Measurements from ENCODE around the gene CTRB2.
"Not testable (repeated sequence)": the region's sequence is repeated elsewhere in the genome, so short reads cannot be mapped to it uniquely, and the experiment has no call there.

CTRB2 gene

GRCh38 chr16:75249441-75249840 is 42.5 kb upstream of the CTRB2 start:
- Histone ChIP-seq H3K4me3 (ENCODE audit: low read depth in 1 of 2, low read length in 2 of 2) (peak overlapping the region; percentile 82 to 83), H3K27me3 (ENCODE audit: control insufficient read depth in 1 of 2, insufficient read depth in 2 of 2, low read length in 2 of 2) (no peaks in the 10 kb centered on the region), H3K27ac (ENCODE audit: low read depth, low read length) (peak overlapping the region; percentile 89), H3K9me3 (ENCODE audit: control insufficient read depth in 1 of 2, low read length in 2 of 2) (no peaks in the 10 kb centered on the region), H3K36me3 (ENCODE audit: control insufficient read depth in 1 of 2, insufficient read depth in 2 of 2, low read length in 2 of 2) (peaks cover 0 to 5% of the 10 kb centered on the region in 2 donors), H3K4me1 (ENCODE audit: control insufficient read depth in 1 of 2, insufficient read depth in 2 of 2, low read length in 2 of 2) (peaks cover 69 to 80% of the 10 kb centered on the region in 2 donors), H3K9ac (ENCODE audit: low read depth in 1 of 2, low read length in 2 of 2) (peak overlapping the region; percentile 80 to 96)

- peak overlapping the region; percentile 44 for H3K27ac ChIP-seq (ENCODE audit: low read depth, low read length)
- H3K4me1 ChIP-seq (ENCODE audit: control insufficient read depth in 1 of 2, insufficient read depth in 2 of 2, low read length in 2 of 2), result peaks cover 69 to 87% of the 10 kb centered on the region in 2 donors
- peaks cover 0 to 5% of the 10 kb centered on the region in 2 donors for H3K36me3 ChIP-seq (ENCODE audit: control insufficient read depth in 1 of 2, insufficient read depth in 2 of 2, low read length in 2 of 2)
- peak overlapping the region; percentile 82 to 83 for H3K4me3 ChIP-seq (ENCODE audit: low read depth in 1 of 2, low read length in 2 of 2)
- peak overlapping the region; percentile 32 to 80 for H3K9ac ChIP-seq (ENCODE audit: low read depth in 1 of 2, low read length in 2 of 2)
- H3K9me3 ChIP-seq (ENCODE audit: control insufficient read depth in 1 of 2, low read length in 2 of 2), result no peaks in the 10 kb centered on the region
- H3K27me3 ChIP-seq (ENCODE audit: control insufficient read depth in 1 of 2, insufficient read depth in 2 of 2, low read length in 2 of 2), result no peaks in the 10 kb centered on the region
Measured at GRCh38 chr16:75248536-75249380, 41.8 kb upstream of the CTRB2 start.

GRCh38 chr16:75248142-75248535 is 41.2 kb upstream of the CTRB2 start:
- peak overlapping the region in 1 of 2 donors; percentile 82 for H3K4me3 ChIP-seq (ENCODE audit: low read depth in 1 of 2, low read length in 2 of 2)
- peak overlapping the region; percentile 18 to 80 for H3K9ac ChIP-seq (ENCODE audit: low read depth in 1 of 2, low read length in 2 of 2)
- H3K27ac ChIP-seq (ENCODE audit: low read depth, low read length), result peak overlapping the region; percentile 22
- H3K4me1 ChIP-seq (ENCODE audit: control insufficient read depth in 1 of 2, insufficient read depth in 2 of 2, low read length in 2 of 2), result peaks cover 66 to 83% of the 10 kb centered on the region in 2 donors
- H3K27me3 ChIP-seq (ENCODE audit: control insufficient read depth in 1 of 2, insufficient read depth in 2 of 2, low read length in 2 of 2), result no peaks in the 10 kb centered on the region
- peaks cover 0 to 5% of the 10 kb centered on the region in 2 donors for H3K36me3 ChIP-seq (ENCODE audit: control insufficient read depth in 1 of 2, insufficient read depth in 2 of 2, low read length in 2 of 2)
- H3K9me3 ChIP-seq (ENCODE audit: control insufficient read depth in 1 of 2, low read length in 2 of 2), result no peaks in the 10 kb centered on the region

GRCh38 chr16:75247249-75247648 is 40.3 kb upstream of the CTRB2 start:
- peaks cover 0 to 12% of the 10 kb centered on the region in 2 donors for H3K36me3 ChIP-seq (ENCODE audit: control insufficient read depth in 1 of 2, insufficient read depth in 2 of 2, low read length in 2 of 2)
- peaks cover 61 to 74% of the 10 kb centered on the region in 2 donors for H3K4me1 ChIP-seq (ENCODE audit: control insufficient read depth in 1 of 2, insufficient read depth in 2 of 2, low read length in 2 of 2)
- no peaks in the 10 kb centered on the region for H3K27me3 ChIP-seq (ENCODE audit: control insufficient read depth in 1 of 2, insufficient read depth in 2 of 2, low read length in 2 of 2)
- peak overlapping the region; percentile 45 for H3K27ac ChIP-seq (ENCODE audit: low read depth, low read length)
- H3K4me3 ChIP-seq (ENCODE audit: low read depth in 1 of 2, low read length in 2 of 2), result no peak overlapping the region
- peak overlapping the region in 1 of 2 donors; percentile 7 for H3K9ac ChIP-seq (ENCODE audit: low read depth in 1 of 2, low read length in 2 of 2)
- H3K9me3 ChIP-seq (ENCODE audit: control insufficient read depth in 1 of 2, low read length in 2 of 2), result no peaks in the 10 kb centered on the region

- peak overlapping the region; percentile 70 for H3K27ac ChIP-seq (ENCODE audit: low read depth, low read length)
- no peaks in the 10 kb centered on the region for H3K27me3 ChIP-seq (ENCODE audit: control insufficient read depth in 1 of 2, insufficient read depth in 2 of 2, low read length in 2 of 2)
- H3K9me3 ChIP-seq (ENCODE audit: control insufficient read depth in 1 of 2, low read length in 2 of 2), result no peaks in the 10 kb centered on the region
- H3K9ac ChIP-seq (ENCODE audit: low read depth in 1 of 2, low read length in 2 of 2), result no peak overlapping the region
- H3K4me1 ChIP-seq (ENCODE audit: control insufficient read depth in 1 of 2, insufficient read depth in 2 of 2, low read length in 2 of 2), result peaks cover 56 to 68% of the 10 kb centered on the region in 2 donors
- peaks cover 3 to 18% of the 10 kb centered on the region in 2 donors for H3K36me3 ChIP-seq (ENCODE audit: control insufficient read depth in 1 of 2, insufficient read depth in 2 of 2, low read length in 2 of 2)
- H3K4me3 ChIP-seq (ENCODE audit: low read depth in 1 of 2, low read length in 2 of 2), result no peak overlapping the region
Measured at GRCh38 chr16:75246504-75247205, 39.7 kb upstream of the CTRB2 start.

- peaks cover 6 to 29% of the 10 kb centered on the region in 2 donors for H3K36me3 ChIP-seq (ENCODE audit: control insufficient read depth in 1 of 2, insufficient read depth in 2 of 2, low read length in 2 of 2)
- H3K9me3 ChIP-seq (ENCODE audit: control insufficient read depth in 1 of 2, low read length in 2 of 2), result no peaks in the 10 kb centered on the region
- H3K4me1 ChIP-seq (ENCODE audit: control insufficient read depth in 1 of 2, insufficient read depth in 2 of 2, low read length in 2 of 2), result peaks cover 56 to 64% of the 10 kb centered on the region in 2 donors
- H3K9ac ChIP-seq (ENCODE audit: low read depth in 1 of 2, low read length in 2 of 2), result peak overlapping the region; percentile 32 to 35
- H3K4me3 ChIP-seq (ENCODE audit: low read depth in 1 of 2, low read length in 2 of 2), result no peak overlapping the region
- H3K27ac ChIP-seq (ENCODE audit: low read depth, low read length), result peak overlapping the region; percentile 87
- no peaks in the 10 kb centered on the region for H3K27me3 ChIP-seq (ENCODE audit: control insufficient read depth in 1 of 2, insufficient read depth in 2 of 2, low read length in 2 of 2)
Measured at GRCh38 chr16:75244844-75245758, 38.1 kb upstream of the CTRB2 start.

- Histone ChIP-seq H3K27ac (ENCODE audit: low read depth, low read length) (peak overlapping the region; percentile 87), H3K9ac (ENCODE audit: low read depth in 1 of 2, low read length in 2 of 2) (peak overlapping the region in 1 of 2 donors; percentile 35), H3K9me3 (ENCODE audit: control insufficient read depth in 1 of 2, low read length in 2 of 2) (no peaks in the 10 kb centered on the region), H3K36me3 (ENCODE audit: control insufficient read depth in 1 of 2, insufficient read depth in 2 of 2, low read length in 2 of 2) (peaks cover 7 to 34% of the 10 kb centered on the region in 2 donors), H3K27me3 (ENCODE audit: control insufficient read depth in 1 of 2, insufficient read depth in 2 of 2, low read length in 2 of 2) (no peaks in the 10 kb centered on the region), H3K4me3 (ENCODE audit: low read depth in 1 of 2, low read length in 2 of 2) (no peak overlapping the region), H3K4me1 (ENCODE audit: control insufficient read depth in 1 of 2, insufficient read depth in 2 of 2, low read length in 2 of 2) (peaks cover 49 to 58% of the 10 kb centered on the region in 2 donors)
Measured at GRCh38 chr16:75244225-75244809, 37.4 kb upstream of the CTRB2 start.

GRCh38 chr16:75243667-75244224 is 36.8 kb upstream of the CTRB2 start:
- no peaks in the 10 kb centered on the region for H3K9me3 ChIP-seq (ENCODE audit: control insufficient read depth in 1 of 2, low read length in 2 of 2)
- H3K36me3 ChIP-seq (ENCODE audit: control insufficient read depth in 1 of 2, insufficient read depth in 2 of 2, low read length in 2 of 2), result peaks cover 7 to 38% of the 10 kb centered on the region in 2 donors
- H3K27me3 ChIP-seq (ENCODE audit: control insufficient read depth in 1 of 2, insufficient read depth in 2 of 2, low read length in 2 of 2), result no peaks in the 10 kb centered on the region
- H3K27ac ChIP-seq (ENCODE audit: low read depth, low read length), result no peak overlapping the region
- peaks cover 44 to 56% of the 10 kb centered on the region in 2 donors for H3K4me1 ChIP-seq (ENCODE audit: control insufficient read depth in 1 of 2, insufficient read depth in 2 of 2, low read length in 2 of 2)
- no peak overlapping the region for H3K9ac ChIP-seq (ENCODE audit: low read depth in 1 of 2, low read length in 2 of 2)
- no peak overlapping the region for H3K4me3 ChIP-seq (ENCODE audit: low read depth in 1 of 2, low read length in 2 of 2)

- not testable (repeated sequence) for H3K4me3 ChIP-seq (ENCODE audit: low read depth in 1 of 2, low read length in 2 of 2); H3K9me3 ChIP-seq (ENCODE audit: control insufficient read depth in 1 of 2, low read length in 2 of 2); H3K27ac ChIP-seq (ENCODE audit: low read depth, low read length); H3K27me3 ChIP-seq (ENCODE audit: control insufficient read depth in 1 of 2, insufficient read depth in 2 of 2, low read length in 2 of 2); H3K9ac ChIP-seq (ENCODE audit: low read depth in 1 of 2, low read length in 2 of 2)
- Histone ChIP-seq H3K4me1 (ENCODE audit: control insufficient read depth in 1 of 2, insufficient read depth in 2 of 2, low read length in 2 of 2) (peaks cover 32 to 50% of the 10 kb centered on the region in 2 donors), H3K36me3 (ENCODE audit: control insufficient read depth in 1 of 2, insufficient read depth in 2 of 2, low read length in 2 of 2) (peaks cover 7 to 33% of the 10 kb centered on the region in 2 donors)
Measured at GRCh38 chr16:75242436-75243078, 35.6 kb upstream of the CTRB2 start.

Measured in duodenal mucosa (tissue), 2 donors.